ENCODE results near the gene TTN. TPM values are rescaled to one million over a fixed set of nuclear protein-coding genes. Genes with fewer than 3 reads are reported as not detected.

Gene TTN
- total and polyA plus RNA-seq, 2 of the 4 experiments (the other 2 are of a cell fraction), result 0.02 to 0.18 TPM

DNA sequence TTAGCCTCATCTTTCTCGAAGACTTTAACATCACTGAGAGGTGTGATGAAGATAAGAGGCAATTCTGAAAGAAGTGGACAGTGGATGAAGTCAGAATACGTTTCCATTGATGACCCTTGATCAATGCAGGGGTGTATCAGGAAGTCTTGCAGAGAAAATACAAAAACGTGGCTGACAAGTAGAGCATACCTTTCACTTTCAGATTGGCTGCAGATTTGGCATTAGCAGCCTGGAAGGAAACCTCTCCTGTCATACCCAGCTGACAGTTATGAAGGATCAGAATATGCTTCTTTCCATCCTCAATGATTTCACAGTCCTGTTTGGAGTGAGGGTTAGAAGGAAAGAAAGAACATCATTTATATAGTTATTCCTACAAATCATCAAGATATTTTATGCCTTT lies 174.5 kb downstream of the TTN start:
- DNase-seq, result no peak
- no peak overlapping the region for H3K27ac ChIP-seq (ENCODE audit: insufficient read depth, low read length)
- H2BK15ac ChIP-seq (ENCODE audit: low read depth, low read length), result no peak overlapping the region
- H2AFZ ChIP-seq (replicated peaks; ENCODE audit: low read length, poor library complexity), result no peak overlapping the region
- no peak overlapping the region for H4K5ac ChIP-seq (ENCODE audit: low read depth, low read length)
- no peaks in the 10 kb centered on the region for H3K4me1 ChIP-seq (ENCODE audit: control insufficient read depth, insufficient read depth, low read length)
- no peak overlapping the region for H3K4me3 ChIP-seq (ENCODE audit: insufficient read depth, low read depth, low read length)
- ChIA-PET POLR2A (ENCODE audit: unreplicated experiment) (no interaction called here), CTCF (no interaction called here)
- H2AK5ac ChIP-seq (ENCODE audit: low read depth, low read length), result no peak overlapping the region
- no peaks in the 10 kb centered on the region for H3K79me1 ChIP-seq (ENCODE audit: low read depth in 1 of 2, low read length in 2 of 2)
- H3K9me3 ChIP-seq (ENCODE audit: control insufficient read depth, insufficient read depth, low read length), result no peaks in the 10 kb centered on the region
- dilution Hi-C loops (cut with HindIII; ENCODE audit: low sequenced_read_pairs, unreplicated experiment) (no loop called here), intact Hi-C loops (cut with micrococcal nuclease) (no loop called here), in situ Hi-C loops (cut with MboI; ENCODE audit: low sequenced_read_pairs) (no loop called here)
- no peaks in the 10 kb centered on the region for H3K36me3 ChIP-seq (ENCODE audit: control insufficient read depth, insufficient read depth, low read length)
- H3K9ac ChIP-seq (ENCODE audit: low read depth, low read length), result no peak overlapping the region
- H4K8ac ChIP-seq (ENCODE audit: low read depth in 2 of 2, low read length in 2 of 2), result no peak overlapping the region
- H4K20me1 ChIP-seq (ENCODE audit: insufficient read depth, low read length), result no peaks in the 10 kb centered on the region
- H3K56ac ChIP-seq (ENCODE audit: extremely low read depth, insufficient read depth, low read length), result no peak overlapping the region
- H3K4me2 ChIP-seq (ENCODE audit: low read depth, low read length), result no peak overlapping the region
- H2AK9ac ChIP-seq (replicated peaks; ENCODE audit: low read depth, low read length, poor library complexity), result no peak overlapping the region
- H3K14ac ChIP-seq (replicated peaks; ENCODE audit: low read depth, low read length), result no peak overlapping the region
- H2BK5ac ChIP-seq (ENCODE audit: low read depth, low read length, poor library complexity, severe bottlenecking), result no peak overlapping the region
- no peak overlapping the region for H2BK20ac ChIP-seq (ENCODE audit: low read depth, low read length)
- no peak overlapping the region for H3K4ac ChIP-seq (ENCODE audit: low read depth, low read length)
- no peak overlapping the region for H4K91ac ChIP-seq (ENCODE audit: insufficient read depth, low read depth, low read length)
- H3K9me1 ChIP-seq (ENCODE audit: insufficient read depth, low read length), result no peaks in the 10 kb centered on the region
- no TSS peak for BruUV-seq (replicated peaks)
- H3K23ac ChIP-seq (ENCODE audit: low read depth, low read length), result no peak overlapping the region
- 0% methylated on average over 1 of the region's 3 CpGs; no CpG with 5 or more reads in 1 of the 2 experiments for WGBS, 2 experiments (ENCODE audit: extremely low coverage in 2 of 2, insufficient read length in 1 of 2)
- TF ChIP-seq BHLHE40 (IDR thresholded peaks at IDR 0.05; ENCODE audit: low read depth, low read length), result no peak
- no peak for TF ChIP-seq RAD21 (IDR thresholded peaks at IDR 0.05; ENCODE audit: low read length)
- TF ChIP-seq, protein P1, sequence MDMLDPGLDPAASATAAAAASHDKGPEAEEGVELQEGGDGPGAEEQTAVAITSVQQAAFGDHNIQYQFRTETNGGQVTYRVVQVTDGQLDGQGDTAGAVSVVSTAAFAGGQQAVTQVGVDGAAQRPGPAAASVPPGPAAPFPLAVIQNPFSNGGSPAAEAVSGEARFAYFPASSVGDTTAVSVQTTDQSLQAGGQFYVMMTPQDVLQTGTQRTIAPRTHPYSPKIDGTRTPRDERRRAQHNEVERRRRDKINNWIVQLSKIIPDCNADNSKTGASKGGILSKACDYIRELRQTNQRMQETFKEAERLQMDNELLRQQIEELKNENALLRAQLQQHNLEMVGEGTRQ (IDR thresholded peaks at IDR 0.05; ENCODE audit: low read depth, low read length), result no peak
- TF ChIP-seq MXI1 (IDR thresholded peaks at IDR 0.05; ENCODE audit: borderline replicate concordance, low read depth, low read length), result no peak
- no peak for TF ChIP-seq NFE2L2 (IDR thresholded peaks at IDR 0.05; ENCODE audit: low read depth, low read length)
- TF ChIP-seq, protein P2, sequence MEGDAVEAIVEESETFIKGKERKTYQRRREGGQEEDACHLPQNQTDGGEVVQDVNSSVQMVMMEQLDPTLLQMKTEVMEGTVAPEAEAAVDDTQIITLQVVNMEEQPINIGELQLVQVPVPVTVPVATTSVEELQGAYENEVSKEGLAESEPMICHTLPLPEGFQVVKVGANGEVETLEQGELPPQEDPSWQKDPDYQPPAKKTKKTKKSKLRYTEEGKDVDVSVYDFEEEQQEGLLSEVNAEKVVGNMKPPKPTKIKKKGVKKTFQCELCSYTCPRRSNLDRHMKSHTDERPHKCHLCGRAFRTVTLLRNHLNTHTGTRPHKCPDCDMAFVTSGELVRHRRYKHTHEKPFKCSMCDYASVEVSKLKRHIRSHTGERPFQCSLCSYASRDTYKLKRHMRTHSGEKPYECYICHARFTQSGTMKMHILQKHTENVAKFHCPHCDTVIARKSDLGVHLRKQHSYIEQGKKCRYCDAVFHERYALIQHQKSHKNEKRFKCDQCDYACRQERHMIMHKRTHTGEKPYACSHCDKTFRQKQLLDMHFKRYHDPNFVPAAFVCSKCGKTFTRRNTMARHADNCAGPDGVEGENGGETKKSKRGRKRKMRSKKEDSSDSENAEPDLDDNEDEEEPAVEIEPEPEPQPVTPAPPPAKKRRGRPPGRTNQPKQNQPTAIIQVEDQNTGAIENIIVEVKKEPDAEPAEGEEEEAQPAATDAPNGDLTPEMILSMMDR (conservative IDR thresholded peaks at IDR 0.05; ENCODE audit: low read depth, low read length), result no peak
- no peak for TF ChIP-seq MAZ (IDR thresholded peaks at IDR 0.05; ENCODE audit: borderline replicate concordance, low read depth, low read length)
- TF ChIP-seq RCOR1 (IDR thresholded peaks at IDR 0.05; ENCODE audit: insufficient replicate concordance, low read length), result no peak
- TF ChIP-seq RFX5 (IDR thresholded peaks at IDR 0.05; ENCODE audit: low read depth, low read length), result no peak
- no peak for TF ChIP-seq CEBPB (IDR thresholded peaks at IDR 0.05; ENCODE audit: low read depth, low read length)
- TF ChIP-seq CHD1 (IDR thresholded peaks at IDR 0.05; ENCODE audit: low read depth, low read length), result no peak
- no peak for TF ChIP-seq SMC3 (IDR thresholded peaks at IDR 0.05; ENCODE audit: low read depth, low read length)
- TF ChIP-seq, protein P3, sequence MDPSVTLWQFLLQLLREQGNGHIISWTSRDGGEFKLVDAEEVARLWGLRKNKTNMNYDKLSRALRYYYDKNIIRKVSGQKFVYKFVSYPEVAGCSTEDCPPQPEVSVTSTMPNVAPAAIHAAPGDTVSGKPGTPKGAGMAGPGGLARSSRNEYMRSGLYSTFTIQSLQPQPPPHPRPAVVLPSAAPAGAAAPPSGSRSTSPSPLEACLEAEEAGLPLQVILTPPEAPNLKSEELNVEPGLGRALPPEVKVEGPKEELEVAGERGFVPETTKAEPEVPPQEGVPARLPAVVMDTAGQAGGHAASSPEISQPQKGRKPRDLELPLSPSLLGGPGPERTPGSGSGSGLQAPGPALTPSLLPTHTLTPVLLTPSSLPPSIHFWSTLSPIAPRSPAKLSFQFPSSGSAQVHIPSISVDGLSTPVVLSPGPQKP (IDR thresholded peaks at IDR 0.05; ENCODE audit: borderline replicate concordance, low read depth, low read length), result no peak
- TF ChIP-seq POLR2A (IDR thresholded peaks at IDR 0.05; ENCODE audit: low read depth, low read length), result no peak
- TF ChIP-seq MAFK (IDR thresholded peaks at IDR 0.05; ENCODE audit: low read depth, low read length), result no peak
- no peak for TF ChIP-seq FOS (IDR thresholded peaks at IDR 0.05; ENCODE audit: low read depth, low read length)
- H3K27me3 ChIP-seq (ENCODE audit: control insufficient read depth, insufficient read depth, low read length), result no peaks in the 10 kb centered on the region; the same call in 1 of the 2 replicates
- no peak overlapping the region for H3K18ac ChIP-seq (ENCODE audit: low read depth, low read length)
- ATAC-seq (ENCODE audit: low read depth), result no peak
- H2BK120ac ChIP-seq (ENCODE audit: low read depth, low read length), result no peak overlapping the region

Data from IMR-90 (cell line).